IPS-18c (cell line): ENCODE data around the gene SMC1B.

ENCODE experiments used
- H3K4me3 ChIP-seq: 2 replicates; pipeline ENCODE4 v1.7.0; 2013; ENCODE audit warnings: low read depth, mild to moderate bottlenecking, low read length, moderate library complexity; ENCODE audit not compliant: insufficient read depth
- H3K9me3 ChIP-seq: one replicate; pipeline ENCODE4 v1.6.1; 2013; ENCODE audit warnings: mild to moderate bottlenecking, low read length, moderate library complexity; ENCODE audit not compliant: control insufficient read depth, insufficient read depth

SMC1B gene

GRCh38 chr22:45427114-45427513, 13.7 kb upstream of the SMC1B start:
- H3K4me3 ChIP-seq, result no peak overlapping the region
- peaks cover 3% of the 10 kb centered on the region for H3K9me3 ChIP-seq

- peaks cover 3% of the 10 kb centered on the region for H3K9me3 ChIP-seq
- no peak overlapping the region for H3K4me3 ChIP-seq
These were observed 13.0 kb upstream of the SMC1B start for GRCh38 chr22:45426387-45426786.

- H3K4me3 ChIP-seq, result no peak overlapping the region
- peaks cover 3% of the 10 kb centered on the region for H3K9me3 ChIP-seq
These were observed 12.3 kb upstream of the SMC1B start for GRCh38 chr22:45425531-45426265.

GRCh38 chr22:45425101-45425500, 11.7 kb upstream of the SMC1B start:
- Histone ChIP-seq H3K9me3 (peaks cover 3% of the 10 kb centered on the region), H3K4me3 (no peak overlapping the region)

- Histone ChIP-seq H3K9me3 (peaks cover 3% of the 10 kb centered on the region), H3K4me3 (no peak overlapping the region)
These were observed 10.9 kb upstream of the SMC1B start for GRCh38 chr22:45424241-45424731.

GRCh38 chr22:45423524-45423923, 10.1 kb upstream of the SMC1B start:
- H3K9me3 ChIP-seq, result peaks cover 3% of the 10 kb centered on the region
- no peak overlapping the region for H3K4me3 ChIP-seq

GRCh38 chr22:45422237-45422983, 9.0 kb upstream of the SMC1B start:
- H3K4me3 ChIP-seq, result no peak overlapping the region
- peaks cover 3% of the 10 kb centered on the region for H3K9me3 ChIP-seq

- peaks cover 3% of the 10 kb centered on the region for H3K9me3 ChIP-seq
- H3K4me3 ChIP-seq, result no peak overlapping the region
These were observed 8.1 kb upstream of the SMC1B start for GRCh38 chr22:45421349-45422055.

GRCh38 chr22:45420539-45420938, 7.1 kb upstream of the SMC1B start:
- Histone ChIP-seq H3K9me3 (no peaks in the 10 kb centered on the region), H3K4me3 (no peak overlapping the region)

GRCh38 chr22:45420011-45420410, 6.6 kb upstream of the SMC1B start:
- H3K9me3 ChIP-seq, result no peaks in the 10 kb centered on the region
- H3K4me3 ChIP-seq, result no peak overlapping the region

GRCh38 chr22:45418770-45419138, 5.4 kb upstream of the SMC1B start:
- Histone ChIP-seq H3K4me3 (no peak overlapping the region), H3K9me3 (no peaks in the 10 kb centered on the region)

GRCh38 chr22:45418056-45418769, 4.8 kb upstream of the SMC1B start:
- Histone ChIP-seq H3K9me3 (peaks cover under 1% of the 10 kb centered on the region), H3K4me3 (no peak overlapping the region)

GRCh38 chr22:45413013-45413367, 409 bp downstream of the SMC1B start:
- no peak overlapping the region for H3K4me3 ChIP-seq

GRCh38 chr22:45407793-45408192, 5.6 kb downstream of the SMC1B start:
- Histone ChIP-seq H3K9me3 (peaks cover 2% of the 10 kb centered on the region), H3K4me3 (no peak overlapping the region)

More at GRCh38 chr22:45413013-45413367, 409 bp downstream of the SMC1B start:
- peaks cover 7% of the 10 kb centered on the region for H3K9me3 ChIP-seq

GRCh38 chr22:45402466-45402985, 10.9 kb downstream of the SMC1B start:
- H3K9me3 ChIP-seq, result no peaks in the 10 kb centered on the region
- H3K4me3 ChIP-seq, result no peak overlapping the region

GRCh38 chr22:45399712-45400445, 13.5 kb downstream of the SMC1B start:
- Histone ChIP-seq H3K4me3 (no peak overlapping the region), H3K9me3 (no peaks in the 10 kb centered on the region)
